ENCODE measurements around the gene SLC25A39. TPM values are rescaled to one million over a fixed set of nuclear protein-coding genes. Genes with fewer than 3 reads are reported as not detected.

The SLC25A39 gene, protein sequence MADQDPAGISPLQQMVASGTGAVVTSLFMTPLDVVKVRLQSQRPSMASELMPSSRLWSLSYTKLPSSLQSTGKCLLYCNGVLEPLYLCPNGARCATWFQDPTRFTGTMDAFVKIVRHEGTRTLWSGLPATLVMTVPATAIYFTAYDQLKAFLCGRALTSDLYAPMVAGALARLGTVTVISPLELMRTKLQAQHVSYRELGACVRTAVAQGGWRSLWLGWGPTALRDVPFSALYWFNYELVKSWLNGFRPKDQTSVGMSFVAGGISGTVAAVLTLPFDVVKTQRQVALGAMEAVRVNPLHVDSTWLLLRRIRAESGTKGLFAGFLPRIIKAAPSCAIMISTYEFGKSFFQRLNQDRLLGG
- total RNA-seq (2012; rRNA removed) (49.1 and 49.2 TPM in 2 replicates), polyA plus RNA-seq (2012; rRNA removed) (99.7 and 119 TPM in 2 replicates), Bru-seq, nascent RNA (percentile 54 among the genes with signal in this experiment), BruChase-seq, experiment 1, labeled RNA remaining after a 6-hour chase (percentile 68 among the genes with signal in this experiment), BruChase-seq, experiment 2, labeled RNA remaining after a 2-hour chase (percentile 67 among the genes with signal in this experiment)
- 126 and 127 TPM in 2 replicates for polyA plus RNA-seq (2012; cell fraction: cytosol; rRNA removed)
- polyA plus RNA-seq (2012; cell fraction: nucleus; rRNA removed; ENCODE audit: low replicate concordance), result 142 and 367 TPM in 2 replicates
- long read RNA-seq, transcript SLC25A39-201 (12 exons, 1,607 nt), result major isoform, 63 of 114 reads
- long read RNA-seq, transcript SLC25A39-202 (12 exons, 1,565 nt), result minor isoform, 7 of 114 reads
- long read RNA-seq, partial matches to known transcripts, result 24 of 114 reads
- long read RNA-seq, other reads (novel, unspliced or antisense), result 16 of 114 reads

DNA sequence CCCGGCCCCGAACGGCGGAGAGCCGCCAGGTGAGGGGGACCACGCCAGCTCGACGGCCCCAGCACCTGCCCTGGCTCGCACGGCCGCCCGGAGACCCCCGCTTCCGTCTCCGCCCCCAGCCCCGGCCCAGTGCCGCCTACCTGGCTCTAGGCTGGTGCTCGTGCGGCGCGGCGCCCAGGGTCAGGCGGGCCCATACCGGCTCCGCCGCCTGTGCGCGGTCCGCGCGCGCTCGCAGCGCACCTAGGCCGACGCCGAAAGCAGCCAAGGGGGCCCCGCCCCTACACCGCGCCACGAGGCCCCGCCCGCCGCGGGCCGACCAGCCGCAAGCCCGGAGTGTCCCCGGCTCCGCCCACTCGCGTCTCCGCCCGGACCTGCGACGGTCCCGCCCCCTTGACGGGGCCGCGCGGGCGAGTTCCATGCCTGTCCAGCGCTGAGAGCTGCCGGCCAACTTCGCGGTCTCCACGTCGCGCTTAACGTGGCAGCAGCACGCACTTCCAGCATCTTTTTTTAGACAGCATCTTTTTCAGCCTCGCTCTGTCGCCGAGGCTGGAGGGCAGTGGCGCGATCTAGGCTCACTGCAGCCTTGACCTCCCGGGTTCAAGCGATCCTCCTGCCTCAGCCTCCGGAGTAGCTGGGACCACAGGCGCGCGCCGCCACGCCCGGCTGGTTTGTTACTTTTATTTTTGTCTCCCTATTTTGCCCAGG lies at the start of gene SLC25A39:
SLC25A39 (minus strand) TSS at position 253 of the 705 bp plus-strand sequence. CDS start 1,261 bp downstream, outside the sequence.
- peak within 1 kb of the TSS; percentile 47 for H2BK5ac ChIP-seq (ENCODE audit: low read depth, low read length, poor library complexity, severe bottlenecking)
- CTCF ChIA-PET, result no interaction called here
- no TSS peak for BruUV-seq (replicated peaks)

More for the DNA sequence above, at the start of gene SLC25A39:
- TF ChIP-seq MAZ (IDR thresholded peaks at IDR 0.05; ENCODE audit: borderline replicate concordance, low read depth, low read length) (peak; percentile 100), CEBPB (IDR thresholded peaks at IDR 0.05; ENCODE audit: low read depth, low read length) (no peak), BHLHE40 (IDR thresholded peaks at IDR 0.05; ENCODE audit: low read depth, low read length) (0 out of 2 replicates have a peak, but pooled peaks have one; percentile 2), POLR2A (IDR thresholded peaks at IDR 0.05; ENCODE audit: low read depth, low read length) (peak; percentile 41; the same call in 1 of the 2 replicates), MXI1 (IDR thresholded peaks at IDR 0.05; ENCODE audit: borderline replicate concordance, low read depth, low read length) (peak; percentile 95), SMC3 (IDR thresholded peaks at IDR 0.05; ENCODE audit: low read depth, low read length) (no peak)
- TF ChIP-seq, protein P1, sequence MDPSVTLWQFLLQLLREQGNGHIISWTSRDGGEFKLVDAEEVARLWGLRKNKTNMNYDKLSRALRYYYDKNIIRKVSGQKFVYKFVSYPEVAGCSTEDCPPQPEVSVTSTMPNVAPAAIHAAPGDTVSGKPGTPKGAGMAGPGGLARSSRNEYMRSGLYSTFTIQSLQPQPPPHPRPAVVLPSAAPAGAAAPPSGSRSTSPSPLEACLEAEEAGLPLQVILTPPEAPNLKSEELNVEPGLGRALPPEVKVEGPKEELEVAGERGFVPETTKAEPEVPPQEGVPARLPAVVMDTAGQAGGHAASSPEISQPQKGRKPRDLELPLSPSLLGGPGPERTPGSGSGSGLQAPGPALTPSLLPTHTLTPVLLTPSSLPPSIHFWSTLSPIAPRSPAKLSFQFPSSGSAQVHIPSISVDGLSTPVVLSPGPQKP (IDR thresholded peaks at IDR 0.05; ENCODE audit: borderline replicate concordance, low read depth, low read length), result no peak
- TF ChIP-seq, protein P2, sequence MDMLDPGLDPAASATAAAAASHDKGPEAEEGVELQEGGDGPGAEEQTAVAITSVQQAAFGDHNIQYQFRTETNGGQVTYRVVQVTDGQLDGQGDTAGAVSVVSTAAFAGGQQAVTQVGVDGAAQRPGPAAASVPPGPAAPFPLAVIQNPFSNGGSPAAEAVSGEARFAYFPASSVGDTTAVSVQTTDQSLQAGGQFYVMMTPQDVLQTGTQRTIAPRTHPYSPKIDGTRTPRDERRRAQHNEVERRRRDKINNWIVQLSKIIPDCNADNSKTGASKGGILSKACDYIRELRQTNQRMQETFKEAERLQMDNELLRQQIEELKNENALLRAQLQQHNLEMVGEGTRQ (IDR thresholded peaks at IDR 0.05; ENCODE audit: low read depth, low read length), result peak; percentile 61
- Histone ChIP-seq H2AK9ac (replicated peaks; ENCODE audit: low read depth, low read length, poor library complexity) (peak within 1 kb of the TSS; percentile 98), H3K27me3 (ENCODE audit: control insufficient read depth, insufficient read depth, low read length) (no peaks in the 10 kb centered on the region), H3K56ac (ENCODE audit: extremely low read depth, insufficient read depth, low read length) (peak within 1 kb of the TSS; percentile 32; the same call in 1 of the 2 replicates), H3K9me3 (ENCODE audit: control insufficient read depth, insufficient read depth, low read length) (no peaks in the 10 kb centered on the region), H2AFZ (replicated peaks; ENCODE audit: low read length, poor library complexity) (peak within 1 kb of the TSS; percentile 97), H3K79me1 (ENCODE audit: low read depth in 1 of 2, low read length in 2 of 2) (peaks cover 5 to 19% of the 10 kb centered on the region in 2 experiments; a peak in 3 of 4 replicates), H4K8ac (ENCODE audit: low read depth in 2 of 2, low read length in 2 of 2) (peak within 1 kb of the TSS; percentile 27 to 82; a peak in 3 of 4 replicates), H4K20me1 (ENCODE audit: insufficient read depth, low read length) (peaks cover 7% of the 10 kb centered on the region), H3K4me1 (ENCODE audit: control insufficient read depth, insufficient read depth, low read length) (peaks cover 9% of the 10 kb centered on the region), H4K5ac (ENCODE audit: low read depth, low read length) (peak within 1 kb of the TSS; percentile 19; the same call in 1 of the 2 replicates), H3K27ac (ENCODE audit: insufficient read depth, low read length) (peak within 1 kb of the TSS; percentile 49), H3K4me3 (ENCODE audit: insufficient read depth, low read depth, low read length) (peak within 1 kb of the TSS; percentile 88), H3K36me3 (ENCODE audit: control insufficient read depth, insufficient read depth, low read length) (peaks cover 19% of the 10 kb centered on the region; the same call in 1 of the 2 replicates), H3K9me1 (ENCODE audit: insufficient read depth, low read length) (peaks cover 11% of the 10 kb centered on the region), H3K9ac (ENCODE audit: low read depth, low read length) (peak within 1 kb of the TSS; percentile 70), H3K4me2 (ENCODE audit: low read depth, low read length) (peak within 1 kb of the TSS; percentile 96), H2BK20ac (ENCODE audit: low read depth, low read length) (no peak within 1 kb of the TSS), H2AK5ac (ENCODE audit: low read depth, low read length) (peak within 1 kb of the TSS; percentile 84), H3K14ac (replicated peaks; ENCODE audit: low read depth, low read length) (peak within 1 kb of the TSS; percentile 24; the same call in 1 of the 2 replicates), H2BK120ac (ENCODE audit: low read depth, low read length) (no peak within 1 kb of the TSS), H2BK15ac (ENCODE audit: low read depth, low read length) (no peak within 1 kb of the TSS), H4K91ac (ENCODE audit: insufficient read depth, low read depth, low read length) (peak within 1 kb of the TSS; percentile 55), H3K18ac (ENCODE audit: low read depth, low read length) (no peak within 1 kb of the TSS), H3K4ac (ENCODE audit: low read depth, low read length) (peak within 1 kb of the TSS; percentile 41), H3K23ac (ENCODE audit: low read depth, low read length) (peak within 1 kb of the TSS; percentile 85; the same call in 1 of the 2 replicates)
- intact Hi-C loops (cut with micrococcal nuclease), result loop anchor here (1.0 to 5.0 kb wide), 3 partner anchors 102 to 122 kb away; partner anchors contain the start of gene UBTF
- peak; percentile 95 for ATAC-seq (ENCODE audit: low read depth)
- peak; percentile 93 for DNase-seq
- 0% methylated on average over 72 of the region's 85 CpGs; no CpG with 5 or more reads in 1 of the 2 experiments for WGBS, 2 experiments (ENCODE audit: extremely low coverage in 2 of 2, insufficient read length in 1 of 2)
- dilution Hi-C loops (cut with HindIII; ENCODE audit: low sequenced_read_pairs, unreplicated experiment), result no loop called here
- POLR2A ChIA-PET (ENCODE audit: unreplicated experiment), result no interaction called here
- in situ Hi-C loops (cut with MboI; ENCODE audit: low sequenced_read_pairs), result loop anchor here (5.0 kb wide), 1 partner anchor 102 kb away; no protein-coding TSS in a partner anchor

Data from IMR-90 (cell line).